OCI-LY1 (cell line): ENCODE results near the gene RPS19BP1.

Source experiments
- CTCF ChIP-seq: fragments of 200-600 bp; sonication (generic), shearing (Covaris generic); IDR thresholded peaks from 2 replicates; pipeline ENCODE4 v1.5.1; 2017; ENCODE audit warnings: mild to moderate bottlenecking, antibody characterized with exemption, low read length, moderate library complexity, mixed read lengths
- EZH2 ChIP-seq: fragments of 200-600 bp; sonication (generic), shearing (Covaris generic); IDR thresholded peaks from 2 replicates; pipeline ENCODE4 v1.8.0; 2017; ENCODE audit warnings: borderline replicate concordance, mixed run types, mild to moderate bottlenecking, antibody characterized with exemption, low read length, moderate library complexity, mixed read lengths

GRCh38 chr22:39553429-39553828 is 20.9 kb upstream of the RPS19BP1 start:
- TF ChIP-seq CTCF (no peak), EZH2 (no peak)
